HEK293 (cell line): ENCODE data around the gene SAMD11.
"Not testable (repeated sequence)": the region's sequence is repeated elsewhere in the genome, so short reads cannot be mapped to it uniquely, and the experiment has no call there.

Source experiments
- CTCF ChIP-seq: fragments of 450-650 bp; formaldehyde crosslinking; IDR thresholded peaks from 2 replicates; pipeline ENCODE4 v1.5.1; 2016; ENCODE audit warnings: missing biosample characterization, missing genetic modification characterization
- KLF10 ChIP-seq: fragments of 450-650 bp; IDR thresholded peaks from 2 replicates; pipeline ENCODE4 v1.5.1; 2018; ENCODE audit warnings: missing biosample characterization, mild to moderate bottlenecking, missing genetic modification characterization
- KLF7 ChIP-seq: fragments of 450-650 bp; formaldehyde crosslinking; IDR thresholded peaks from 2 replicates; pipeline ENCODE4 v1.5.1; 2016; ENCODE audit warnings: missing biosample characterization, missing genetic modification characterization, borderline replicate concordance
- ZBTB44 ChIP-seq: fragments of 450-650 bp; IDR thresholded peaks from 2 replicates; pipeline ENCODE4 v1.5.1; 2018; ENCODE audit warnings: missing biosample characterization, mild to moderate bottlenecking, missing genetic modification characterization
- ZNF146 ChIP-seq: fragments of 450-650 bp; formaldehyde crosslinking; IDR thresholded peaks from 2 replicates; pipeline ENCODE4 v1.5.1; 2016; ENCODE audit warnings: missing biosample characterization, missing genetic modification characterization
- ZNF580 ChIP-seq: fragments of 450-650 bp; formaldehyde crosslinking; IDR thresholded peaks from 2 replicates; pipeline ENCODE4 v1.5.1; 2016; ENCODE audit warnings: missing biosample characterization, missing genetic modification characterization
- TF ChIP-seq, protein P1 (sequence below): fragments of 450-650 bp; formaldehyde crosslinking; IDR thresholded peaks from 2 replicates; pipeline ENCODE4 v1.5.1; 2016; ENCODE audit warnings: missing biosample characterization, missing genetic modification characterization

GRCh38 chr1:876428-877208 is 47.1 kb upstream of the SAMD11 start:
- TF ChIP-seq CTCF; ZNF146 (tag by site-specific recombination); ZNF580 (tag by site-specific recombination); KLF7 (tag by site-specific recombination); ZBTB44; KLF10 (tag by site-specific recombination): not testable (repeated sequence)
- TF ChIP-seq, protein P1, sequence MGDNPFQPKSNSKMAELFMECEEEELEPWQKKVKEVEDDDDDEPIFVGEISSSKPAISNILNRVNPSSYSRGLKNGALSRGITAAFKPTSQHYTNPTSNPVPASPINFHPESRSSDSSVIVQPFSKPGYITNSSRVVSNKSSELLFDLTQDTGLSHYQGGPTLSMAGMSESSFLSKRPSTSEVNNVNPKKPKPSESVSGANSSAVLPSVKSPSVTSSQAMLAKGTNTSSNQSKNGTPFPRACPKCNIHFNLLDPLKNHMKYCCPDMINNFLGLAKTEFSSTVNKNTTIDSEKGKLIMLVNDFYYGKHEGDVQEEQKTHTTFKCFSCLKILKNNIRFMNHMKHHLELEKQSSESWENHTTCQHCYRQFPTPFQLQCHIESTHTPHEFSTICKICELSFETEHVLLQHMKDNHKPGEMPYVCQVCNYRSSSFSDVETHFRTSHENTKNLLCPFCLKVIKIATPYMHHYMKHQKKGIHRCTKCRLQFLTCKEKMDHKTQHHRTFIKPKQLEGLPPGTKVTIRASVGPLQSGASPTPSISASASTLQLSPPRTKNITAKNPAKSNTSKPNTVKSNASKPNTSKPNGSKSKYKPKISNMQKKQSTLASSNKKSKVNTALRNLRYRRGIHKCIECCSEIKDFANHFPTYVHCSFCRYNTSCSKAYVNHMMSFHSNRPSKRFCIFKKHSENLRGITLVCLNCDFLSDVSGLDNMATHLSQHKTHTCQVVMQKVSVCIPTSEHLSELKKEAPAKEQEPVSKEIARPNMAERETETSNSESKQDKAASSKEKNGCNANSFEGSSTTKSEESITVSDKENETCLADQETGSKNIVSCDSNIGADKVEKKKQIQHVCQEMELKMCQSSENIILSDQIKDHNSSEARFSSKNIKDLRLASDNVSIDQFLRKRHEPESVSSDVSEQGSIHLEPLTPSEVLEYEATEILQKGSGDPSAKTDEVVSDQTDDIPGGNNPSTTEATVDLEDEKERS (tag by site-specific recombination), result not testable (repeated sequence)
